DND-41 (cell line): ENCODE measurements around the gene STXBP6.

Experiments
- ATAC-seq: fragments of 200-7000 bp; cut with Tn5 transposase; 3 replicates; pipeline ENCODE4 v1.9.1; 2021; ENCODE audit warnings: low read depth; ENCODE audit not compliant: insufficient read depth
- DNase-seq: peaks from one replicate; pipeline ENCODE4 v3.0.0-alpha.2; 2020
- H2AFZ ChIP-seq: 2 replicates; pipeline ENCODE4 v1.6.0; 2012; ENCODE audit warnings: low read depth, low read length
- H3K27ac ChIP-seq: 2 replicates; pipeline ENCODE4 v1.5.1; 2012; ENCODE audit warnings: low read length, inconsistent platforms
- H3K27me3 ChIP-seq: fragments of 200-600 bp; sonication (generic); 2 replicates; pipeline ENCODE4 v1.6.0; 2012; ENCODE audit warnings: low read length, mild to moderate bottlenecking, inconsistent platforms; ENCODE audit not compliant: insufficient read depth, poor library complexity
- H3K36me3 ChIP-seq: 2 replicates; pipeline ENCODE4 v1.5.1; 2012; ENCODE audit warnings: low read length, inconsistent platforms; ENCODE audit not compliant: insufficient read depth
- H3K4me1 ChIP-seq: 2 replicates; pipeline ENCODE4 v1.5.1; 2012; ENCODE audit warnings: mild to moderate bottlenecking, low read length; ENCODE audit not compliant: insufficient read depth
- H3K4me2 ChIP-seq: 2 replicates; pipeline ENCODE4 v1.6.0; 2012; ENCODE audit warnings: mild to moderate bottlenecking, moderate library complexity, low read length, inconsistent platforms; ENCODE audit not compliant: insufficient read depth
- H3K4me3 ChIP-seq, 2 experiments: fragments of 200-600 bp in 1 of 2; shearing (Covaris generic) in 1 of 2; 2 replicates each; pipeline ENCODE4 v1.5.1; 2012 to 2016; ENCODE audit warnings: inconsistent platforms in 2 of 2, low read length in 2 of 2, mild to moderate bottlenecking in 2 of 2, low read depth in 1 of 2, moderate library complexity in 1 of 2
- H3K79me2 ChIP-seq: 2 replicates; pipeline ENCODE4 v1.6.0; 2012; ENCODE audit warnings: low read length, inconsistent platforms; ENCODE audit not compliant: insufficient read depth
- H3K9ac ChIP-seq: 2 replicates; pipeline ENCODE4 v1.6.0; 2012; ENCODE audit warnings: low read depth, mild to moderate bottlenecking, inconsistent platforms, low read length, moderate library complexity
- H3K9me3 ChIP-seq: 2 replicates; pipeline ENCODE4 v1.5.1; 2012; ENCODE audit warnings: low read length, moderate library complexity, mild to moderate bottlenecking, inconsistent platforms; ENCODE audit not compliant: insufficient read depth, severe bottlenecking
- H4K20me1 ChIP-seq: 2 replicates; pipeline ENCODE4 v1.6.0; 2012; ENCODE audit warnings: low read length; ENCODE audit not compliant: insufficient read depth
- EZH2 ChIP-seq: IDR thresholded peaks from 3 replicates; pipeline ENCODE4 v1.6.1; 2012; ENCODE audit warnings: borderline replicate concordance, low read depth, mild to moderate bottlenecking, moderate library complexity, low read length, inconsistent platforms; ENCODE audit not compliant: severe bottlenecking
- TF ChIP-seq, protein P1 (sequence below): IDR thresholded peaks from 2 replicates; pipeline ENCODE4 v1.5.1; 2012; ENCODE audit warnings: borderline replicate concordance, low read length, moderate library complexity, mild to moderate bottlenecking; ENCODE audit not compliant: poor library complexity, severe bottlenecking; ENCODE audit errors: extremely low read depth

STXBP6 gene

DNA sequence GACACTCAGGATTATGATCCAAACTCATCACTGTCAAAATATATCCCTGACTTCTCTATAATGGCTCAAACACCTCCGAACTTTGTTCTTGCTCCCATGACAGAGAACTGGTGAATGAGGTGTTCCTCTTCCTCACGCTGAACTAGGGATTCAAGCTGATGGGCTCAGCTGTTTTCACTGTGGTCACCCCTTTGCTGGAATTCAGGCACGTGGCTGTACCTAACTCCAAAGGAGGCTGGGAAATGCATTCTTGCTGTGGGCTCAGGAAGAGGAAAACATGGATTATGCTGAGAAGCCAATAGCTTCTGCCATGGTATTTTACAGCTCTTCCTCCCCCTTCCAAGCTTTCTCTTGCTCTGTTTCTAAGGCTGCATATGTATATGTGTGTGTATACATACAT lies 43.9 kb downstream of the STXBP6 start:
- Histone ChIP-seq H3K36me3 (no peaks in the 10 kb centered on the region), H3K27ac (no peak overlapping the region), H3K9ac (no peak overlapping the region), H3K4me1 (no peaks in the 10 kb centered on the region), H4K20me1 (no peaks in the 10 kb centered on the region), H3K4me3 (no peak overlapping the region), H2AFZ (no peak overlapping the region), H3K27me3 (no peaks in the 10 kb centered on the region), H3K79me2 (no peaks in the 10 kb centered on the region), H3K9me3 (no peaks in the 10 kb centered on the region), H3K4me2 (no peak overlapping the region)
- TF ChIP-seq, protein P1, sequence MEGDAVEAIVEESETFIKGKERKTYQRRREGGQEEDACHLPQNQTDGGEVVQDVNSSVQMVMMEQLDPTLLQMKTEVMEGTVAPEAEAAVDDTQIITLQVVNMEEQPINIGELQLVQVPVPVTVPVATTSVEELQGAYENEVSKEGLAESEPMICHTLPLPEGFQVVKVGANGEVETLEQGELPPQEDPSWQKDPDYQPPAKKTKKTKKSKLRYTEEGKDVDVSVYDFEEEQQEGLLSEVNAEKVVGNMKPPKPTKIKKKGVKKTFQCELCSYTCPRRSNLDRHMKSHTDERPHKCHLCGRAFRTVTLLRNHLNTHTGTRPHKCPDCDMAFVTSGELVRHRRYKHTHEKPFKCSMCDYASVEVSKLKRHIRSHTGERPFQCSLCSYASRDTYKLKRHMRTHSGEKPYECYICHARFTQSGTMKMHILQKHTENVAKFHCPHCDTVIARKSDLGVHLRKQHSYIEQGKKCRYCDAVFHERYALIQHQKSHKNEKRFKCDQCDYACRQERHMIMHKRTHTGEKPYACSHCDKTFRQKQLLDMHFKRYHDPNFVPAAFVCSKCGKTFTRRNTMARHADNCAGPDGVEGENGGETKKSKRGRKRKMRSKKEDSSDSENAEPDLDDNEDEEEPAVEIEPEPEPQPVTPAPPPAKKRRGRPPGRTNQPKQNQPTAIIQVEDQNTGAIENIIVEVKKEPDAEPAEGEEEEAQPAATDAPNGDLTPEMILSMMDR: no peak
- no peak for TF ChIP-seq EZH2
- no peak for ATAC-seq
- no peak for DNase-seq

DNA sequence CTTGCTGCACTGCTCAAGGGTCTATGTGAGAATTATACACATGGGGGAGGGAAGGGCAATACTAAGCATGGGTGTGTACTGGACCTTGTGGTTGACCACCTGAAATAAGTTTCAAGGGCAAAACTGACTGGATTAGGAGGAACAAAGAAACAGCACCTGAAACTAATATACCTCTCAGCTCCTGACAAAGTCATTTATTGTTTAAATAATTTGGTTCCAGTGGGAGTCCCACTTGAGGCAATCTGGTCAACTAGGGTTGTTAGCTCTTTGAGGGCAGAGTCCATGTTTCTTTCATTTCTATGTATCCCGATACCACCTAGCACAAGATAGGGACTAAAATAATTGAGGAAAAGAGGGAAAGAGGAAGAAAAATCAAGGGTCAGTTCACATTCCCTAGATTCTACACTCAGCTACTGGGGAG lies 45.5 kb downstream of the STXBP6 start:
- no peaks in the 10 kb centered on the region for H3K27me3 ChIP-seq
- no peak overlapping the region for H3K4me2 ChIP-seq
- no peaks in the 10 kb centered on the region for H3K36me3 ChIP-seq
- no peaks in the 10 kb centered on the region for H3K79me2 ChIP-seq
- H3K9ac ChIP-seq: no peak overlapping the region
- DNase-seq (no peak), ATAC-seq (no peak)
- no peak overlapping the region for H3K4me3 ChIP-seq
- H2AFZ ChIP-seq: no peak overlapping the region
- H3K4me1 ChIP-seq: no peaks in the 10 kb centered on the region
- H4K20me1 ChIP-seq: no peaks in the 10 kb centered on the region
- no peak for TF ChIP-seq EZH2
- TF ChIP-seq, protein P1: no peak
- no peak overlapping the region for H3K27ac ChIP-seq
- no peaks in the 10 kb centered on the region for H3K9me3 ChIP-seq

DNA sequence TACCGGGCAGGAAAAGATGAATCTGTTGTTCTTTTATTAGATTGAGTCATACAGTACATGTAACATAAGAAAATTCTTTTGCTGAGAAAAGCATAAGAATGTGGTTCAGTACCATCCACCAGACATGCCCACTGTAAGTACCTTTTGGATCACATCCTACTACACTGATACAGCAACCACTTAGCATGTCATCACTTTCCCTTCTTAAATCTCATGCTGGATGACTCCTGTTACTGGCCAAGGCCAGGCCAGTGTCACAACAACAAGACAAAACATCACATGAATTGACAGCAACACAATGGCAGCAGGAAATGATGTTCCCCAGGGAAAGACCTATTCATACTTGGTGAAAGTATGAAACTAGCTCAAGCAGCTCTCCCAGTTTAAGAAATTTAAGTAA lies 46.4 kb downstream of the STXBP6 start:
- Histone ChIP-seq H3K9ac (no peak overlapping the region), H3K4me2 (no peak overlapping the region), H3K79me2 (no peaks in the 10 kb centered on the region), H3K36me3 (no peaks in the 10 kb centered on the region), H3K9me3 (no peaks in the 10 kb centered on the region), H3K27me3 (no peaks in the 10 kb centered on the region), H4K20me1 (no peaks in the 10 kb centered on the region), H3K4me1 (no peaks in the 10 kb centered on the region), H2AFZ (no peak overlapping the region), H3K4me3 (no peak overlapping the region), H3K27ac (no peak overlapping the region)
- TF ChIP-seq, protein P1: no peak
- TF ChIP-seq EZH2: no peak
- ATAC-seq: no peak
- no peak for DNase-seq

DNA sequence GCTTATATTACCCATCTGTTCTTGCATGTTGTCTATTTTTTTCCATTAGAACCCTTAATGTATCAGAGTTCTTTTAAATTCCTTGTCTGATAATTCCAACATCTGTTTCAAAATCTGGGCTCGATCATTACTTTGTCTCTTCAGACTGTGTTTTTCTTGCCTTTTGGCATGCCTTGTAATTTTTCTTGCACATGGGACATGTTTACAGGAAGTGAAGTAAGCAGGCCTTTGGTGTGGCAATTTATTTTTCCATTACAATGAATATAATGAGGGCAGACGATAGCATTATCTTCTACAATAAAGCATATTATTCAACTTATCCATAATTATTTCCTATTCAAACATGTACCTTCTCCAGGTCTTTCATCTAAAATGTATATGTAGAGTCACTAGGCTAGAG lies 48.3 kb downstream of the STXBP6 start:
- Histone ChIP-seq H3K36me3 (no peaks in the 10 kb centered on the region), H3K27ac (no peak overlapping the region), H3K4me2 (no peak overlapping the region), H3K79me2 (no peaks in the 10 kb centered on the region), H3K9me3 (no peaks in the 10 kb centered on the region), H3K4me1 (no peaks in the 10 kb centered on the region), H3K4me3 (no peak overlapping the region), H4K20me1 (no peaks in the 10 kb centered on the region), H3K9ac (no peak overlapping the region), H2AFZ (no peak overlapping the region), H3K27me3 (no peaks in the 10 kb centered on the region)
- no peak for ATAC-seq
- no peak for DNase-seq
- TF ChIP-seq, protein P1: no peak
- TF ChIP-seq EZH2: no peak
